IMR-90 (cell line): ENCODE measurements around the gene SLC2A13. TPM values are rescaled to one million over a fixed set of nuclear protein-coding genes. Genes with fewer than 3 reads are reported as not detected.

Source experiments
- ATAC-seq: fragments of 200-7000 bp; cut with Tn5 transposase; 2 replicates; pipeline ENCODE4 v1.9.1; 2020; ENCODE audit warnings: low read depth, mild to moderate bottlenecking, moderate library complexity
- BruUV-seq: library from RNA; stranded (reverse); fragments of 400-500 nt; replicated peaks from 2 replicates; lab custom pipeline; 2021; lab: Mats Ljungman, UMichigan
- CTCF ChIA-PET: fragments of 300-600 bp; formaldehyde crosslinking; extraction: SDS; loops from one replicate; lab custom pipeline; 2021; ENCODE audit warnings: antibody characterized with exemption; lab: Yijun Ruan, JAX
- POLR2A ChIA-PET: fragments of 300-600 bp; sonication (Branson Sonifier 250); formaldehyde crosslinking; loops from one replicate; lab custom pipeline; 2022; ENCODE audit warnings: antibody characterized with exemption; ENCODE audit not compliant: unreplicated experiment; lab: Charles Lee
- DNase-seq: peaks from one replicate; pipeline ENCODE4 v3.0.0; 2013
- H2AFZ ChIP-seq: replicated peaks from 2 replicates; pipeline ENCODE3; 2013; ENCODE audit warnings: low read length, mild to moderate bottlenecking; ENCODE audit not compliant: poor library complexity
- H2AK5ac ChIP-seq: 2 replicates; pipeline ENCODE4 v1.6.1; 2013; ENCODE audit warnings: low read depth, low read length, inconsistent platforms
- H2AK9ac ChIP-seq: replicated peaks from 2 replicates; pipeline ENCODE3; 2013; ENCODE audit warnings: mild to moderate bottlenecking, low read depth, low read length, moderate library complexity; ENCODE audit not compliant: poor library complexity
- H2BK120ac ChIP-seq: 2 replicates; pipeline ENCODE4 v1.6.1; 2013; ENCODE audit warnings: low read depth, low read length, inconsistent platforms
- H2BK15ac ChIP-seq: 3 replicates; pipeline ENCODE4 v1.6.1; 2013; ENCODE audit warnings: low read depth, low read length, inconsistent platforms
- H2BK20ac ChIP-seq: 2 replicates; pipeline ENCODE4 v1.6.1; 2013; ENCODE audit warnings: low read depth, mild to moderate bottlenecking, inconsistent platforms, low read length, moderate library complexity
- H2BK5ac ChIP-seq: 2 replicates; pipeline ENCODE4 v1.6.1; 2013; ENCODE audit warnings: mild to moderate bottlenecking, low read depth, low read length, inconsistent platforms; ENCODE audit not compliant: poor library complexity, severe bottlenecking
- H3K14ac ChIP-seq: replicated peaks from 2 replicates; pipeline ENCODE4 v1.6.1; 2013; ENCODE audit warnings: low read depth, low read length, inconsistent platforms
- H3K18ac ChIP-seq: 2 replicates; pipeline ENCODE4 v1.6.1; 2013; ENCODE audit warnings: low read depth, low read length, control low read depth
- H3K23ac ChIP-seq: 2 replicates; pipeline ENCODE4 v1.6.1; 2013; ENCODE audit warnings: low read depth, low read length, inconsistent platforms
- H3K27ac ChIP-seq: 2 replicates; pipeline ENCODE4 v1.5.1; 2013; ENCODE audit warnings: mild to moderate bottlenecking, control low read depth, low read length; ENCODE audit not compliant: insufficient read depth
- H3K27me3 ChIP-seq: 2 replicates; pipeline ENCODE4 v1.6.1; 2013; ENCODE audit warnings: low read length; ENCODE audit not compliant: control insufficient read depth, insufficient read depth
- H3K36me3 ChIP-seq: 2 replicates; pipeline ENCODE4 v1.6.1; 2013; ENCODE audit warnings: low read length, mixed read lengths; ENCODE audit not compliant: control insufficient read depth, insufficient read depth
- H3K4ac ChIP-seq: 2 replicates; pipeline ENCODE4 v1.6.1; 2013; ENCODE audit warnings: low read depth, low read length, inconsistent platforms
- H3K4me1 ChIP-seq: 2 replicates; pipeline ENCODE4 v1.6.1; 2013; ENCODE audit warnings: low read length, mixed read lengths; ENCODE audit not compliant: control insufficient read depth, insufficient read depth
- H3K4me2 ChIP-seq: 2 replicates; pipeline ENCODE4 v1.6.1; 2013; ENCODE audit warnings: low read depth, mild to moderate bottlenecking, control low read depth, low read length, moderate library complexity
- H3K4me3 ChIP-seq: 2 replicates; pipeline ENCODE4 v1.5.1; 2013; ENCODE audit warnings: low read depth, mild to moderate bottlenecking, control low read depth, low read length, moderate library complexity; ENCODE audit not compliant: insufficient read depth
- H3K56ac ChIP-seq: 2 replicates; pipeline ENCODE4 v1.6.1; 2013; ENCODE audit warnings: low read length, inconsistent platforms; ENCODE audit not compliant: insufficient read depth; ENCODE audit errors: extremely low read depth
- H3K79me1 ChIP-seq, 2 experiments: 2 replicates each; pipeline ENCODE4 v1.6.1; 2013; ENCODE audit warnings: low read length in 2 of 2, inconsistent platforms in 1 of 2, low read depth in 1 of 2
- H3K9ac ChIP-seq: 2 replicates; pipeline ENCODE4 v1.6.1; 2013; ENCODE audit warnings: low read depth, low read length, control low read depth
- H3K9me1 ChIP-seq: 2 replicates; pipeline ENCODE4 v1.6.1; 2013; ENCODE audit warnings: low read length, inconsistent platforms; ENCODE audit not compliant: insufficient read depth
- H3K9me3 ChIP-seq: 2 replicates; pipeline ENCODE4 v1.6.1; 2013; ENCODE audit warnings: low read length; ENCODE audit not compliant: control insufficient read depth, insufficient read depth
- H4K20me1 ChIP-seq: 2 replicates; pipeline ENCODE4 v1.6.1; 2013; ENCODE audit warnings: low read length, inconsistent platforms; ENCODE audit not compliant: insufficient read depth
- H4K5ac ChIP-seq: 2 replicates; pipeline ENCODE4 v1.6.1; 2013; ENCODE audit warnings: mild to moderate bottlenecking, low read depth, low read length, control low read depth
- H4K8ac ChIP-seq, 2 experiments: 2 replicates each; pipeline ENCODE4 v1.6.1; 2013; ENCODE audit warnings: low read depth in 2 of 2, low read length in 2 of 2, control low read depth in 1 of 2, inconsistent platforms in 1 of 2
- H4K91ac ChIP-seq: 2 replicates; pipeline ENCODE4 v1.6.1; 2013; ENCODE audit warnings: low read depth, low read length, inconsistent platforms; ENCODE audit not compliant: insufficient read depth
- CEBPB ChIP-seq: IDR thresholded peaks from 2 replicates; pipeline ENCODE4 v1.6.1; 2012; ENCODE audit warnings: low read depth, low read length, improper control_type of control experiment
- MAZ ChIP-seq: IDR thresholded peaks from 2 replicates; pipeline ENCODE4 v1.6.1; 2012; ENCODE audit warnings: low read depth, mild to moderate bottlenecking, low read length, improper control_type of control experiment, moderate library complexity, borderline replicate concordance
- RAD21 ChIP-seq: IDR thresholded peaks from 2 replicates; pipeline ENCODE4 v1.6.1; 2012; ENCODE audit warnings: low read length, improper control_type of control experiment
- WGBS, 2 experiments: methylation state at CpG; one replicate each; pipeline versions ENCODE4 v1.1.5 to v1.1.7; 2013; ENCODE audit warnings: missing lambda C conversion rate in 2 of 2; ENCODE audit not compliant: insufficient read length in 1 of 2; ENCODE audit errors: extremely low coverage in 2 of 2; 5-methylcytosine and 5-hydroxymethylcytosine counted together
- dilution Hi-C: fragments of 300-500 bp; cut with HindIII; formaldehyde crosslinking; loops from one replicate; pipeline ENCODE4 v1.14.3; 2018; ENCODE audit warnings: low sequenced_read_pairs; ENCODE audit not compliant: unreplicated experiment
- in situ Hi-C: fragments of 300-500 bp; cut with MboI; formaldehyde crosslinking; loops from 3 replicates; pipeline ENCODE4 v1.14.3; 2019; ENCODE audit warnings: low sequenced_read_pairs, inconsistent platforms, mixed read lengths
- intact Hi-C: fragments of 100-400 bp; cut with micrococcal nuclease; formaldehyde crosslinking; loops from 2 replicates; pipeline ENCODE4 v1.10.0; 2022
- polyA plus RNA-seq, 3 experiments: library from polyadenylated mRNA; depleted of rRNA; stranded (reverse); fragments of >200 nt; gene quantifications; 2 replicates each; pipeline ENCODE4 v1.2.3, GENCODE V29; 2012; ENCODE audit warnings: low replicate concordance in 1 of 3
- total RNA-seq: library from RNA; depleted of rRNA; stranded (reverse); fragments of >200 nt; gene quantifications from 2 replicates; pipeline ENCODE4 v1.2.3, GENCODE V29; 2012

Gene SLC2A13
- total and polyA plus RNA-seq, 2 of the 4 experiments (the other 2 are of a cell fraction) = 1.5 to 3.9 TPM

GRCh38 chr12:39972119-39972518 is 133.8 kb downstream of the SLC2A13 start:
- H3K14ac ChIP-seq = no peak overlapping the region
- H4K5ac ChIP-seq = no peak overlapping the region
- H2BK20ac ChIP-seq = no peak overlapping the region
- no peak for DNase-seq
- TF ChIP-seq MAZ (no peak), RAD21 (no peak), CEBPB (peak; percentile 78)
- H2BK15ac ChIP-seq = no peak overlapping the region
- no peaks in the 10 kb centered on the region for H4K20me1 ChIP-seq
- no peaks in the 10 kb centered on the region for H3K9me1 ChIP-seq
- no peaks in the 10 kb centered on the region for H3K79me1 ChIP-seq
- CTCF ChIA-PET = no interaction called here
- H3K27ac ChIP-seq = no peak overlapping the region
- H4K8ac ChIP-seq = no peak overlapping the region
- no peak overlapping the region for H2AK5ac ChIP-seq
- no peak overlapping the region for H3K23ac ChIP-seq
- no CpG with 5 or more reads among the region's 1 CpG for WGBS, 2 experiments
- H3K9me3 ChIP-seq = no peaks in the 10 kb centered on the region
- in situ Hi-C loops (no loop called here), dilution Hi-C loops (no loop called here), intact Hi-C loops (no loop called here)
- H3K9ac ChIP-seq = no peak overlapping the region
- H3K4me3 ChIP-seq = no peak overlapping the region
- peak; percentile 29; the same call in 1 of the 2 replicates for ATAC-seq
- no peak overlapping the region for H4K91ac ChIP-seq
- no peak overlapping the region for H2BK120ac ChIP-seq
- no peak overlapping the region for H3K4me2 ChIP-seq
- H3K27me3 ChIP-seq = no peaks in the 10 kb centered on the region
- no peak overlapping the region for H3K4ac ChIP-seq
- no peak overlapping the region for H2AFZ ChIP-seq
- H3K4me1 ChIP-seq = no peaks in the 10 kb centered on the region
- no TSS peak for BruUV-seq
- H2AK9ac ChIP-seq = no peak overlapping the region
- no peak overlapping the region for H2BK5ac ChIP-seq
- POLR2A ChIA-PET = no interaction called here
- no peak overlapping the region for H3K56ac ChIP-seq
- no peaks in the 10 kb centered on the region for H3K36me3 ChIP-seq
- H3K18ac ChIP-seq = no peak overlapping the region
